ENCODE measurements around the gene CHST7. TPM values are rescaled to one million over a fixed set of nuclear protein-coding genes. Genes with fewer than 3 reads are reported as not detected.

The CHST7 gene
- total RNA-seq, 1 experiment from 2014 or later: 17.1 TPM

- Histone ChIP-seq H4K91ac (ENCODE audit: insufficient read length, low read depth, low read length) (no peak overlapping the region), H3K9me3 (ENCODE audit: control insufficient read depth, low read depth, low read length) (peaks cover 11% of the 10 kb centered on the region), H3K14ac (ENCODE audit: insufficient read depth, low read length) (no peak overlapping the region), H3K27me3 (ENCODE audit: insufficient read depth, low read length) (no peaks in the 10 kb centered on the region), H2BK12ac (ENCODE audit: insufficient read length, low read depth, low read length) (no peak overlapping the region), H3K4me2 (ENCODE audit: insufficient read depth, insufficient read length, low read length) (no peak overlapping the region), H3K23ac (ENCODE audit: insufficient read length, low read depth, low read length) (no peak overlapping the region), H3K18ac (ENCODE audit: insufficient read length, low read depth, low read length) (no peak overlapping the region), H4K5ac (ENCODE audit: insufficient read length, low read depth, low read length) (no peak overlapping the region), H3K79me2 (ENCODE audit: insufficient read depth, low read length) (no peaks in the 10 kb centered on the region; the same call in 1 of the 2 replicates), H4K20me1 (ENCODE audit: control insufficient read depth, insufficient read depth, insufficient read length) (no peaks in the 10 kb centered on the region), H3K27ac (ENCODE audit: insufficient read length, low read depth, low read length) (no peak overlapping the region), H2BK120ac (ENCODE audit: low read depth, low read length, poor library complexity, severe bottlenecking) (no peak overlapping the region), H2AFZ (ENCODE audit: low read length) (no peak overlapping the region), H3K4me1 (ENCODE audit: insufficient read depth, low read length) (no peaks in the 10 kb centered on the region), H3K56ac (ENCODE audit: insufficient read length, low read depth, low read length) (no peak overlapping the region), H3K23me2 (ENCODE audit: insufficient read length, low read depth, low read length, poor library complexity, severe bottlenecking) (no peaks in the 10 kb centered on the region), H3T11ph (ENCODE audit: low read length) (no peak overlapping the region), H3K4ac (ENCODE audit: low read depth, low read length) (no peak overlapping the region), H2BK15ac (ENCODE audit: low read depth, low read length) (no peak overlapping the region), H4K8ac (replicated peaks; ENCODE audit: insufficient read length, low read depth, low read length) (no peak overlapping the region), H3K79me1 (ENCODE audit: insufficient read depth, low read depth, low read length, poor library complexity, severe bottlenecking) (no peaks in the 10 kb centered on the region), H2BK5ac (ENCODE audit: insufficient read length, low read length) (no peak overlapping the region), H2BK20ac (ENCODE audit: low read depth, low read length, poor library complexity, severe bottlenecking) (no peak overlapping the region), H2AK5ac (ENCODE audit: insufficient read length, low read length) (no peak overlapping the region), H3K9ac (ENCODE audit: extremely low read depth, insufficient read length, low read length) (no peak overlapping the region)
- H3K4me3 Mint-ChIP-seq: no peak overlapping the region
- TF ChIP-seq, protein P1, sequence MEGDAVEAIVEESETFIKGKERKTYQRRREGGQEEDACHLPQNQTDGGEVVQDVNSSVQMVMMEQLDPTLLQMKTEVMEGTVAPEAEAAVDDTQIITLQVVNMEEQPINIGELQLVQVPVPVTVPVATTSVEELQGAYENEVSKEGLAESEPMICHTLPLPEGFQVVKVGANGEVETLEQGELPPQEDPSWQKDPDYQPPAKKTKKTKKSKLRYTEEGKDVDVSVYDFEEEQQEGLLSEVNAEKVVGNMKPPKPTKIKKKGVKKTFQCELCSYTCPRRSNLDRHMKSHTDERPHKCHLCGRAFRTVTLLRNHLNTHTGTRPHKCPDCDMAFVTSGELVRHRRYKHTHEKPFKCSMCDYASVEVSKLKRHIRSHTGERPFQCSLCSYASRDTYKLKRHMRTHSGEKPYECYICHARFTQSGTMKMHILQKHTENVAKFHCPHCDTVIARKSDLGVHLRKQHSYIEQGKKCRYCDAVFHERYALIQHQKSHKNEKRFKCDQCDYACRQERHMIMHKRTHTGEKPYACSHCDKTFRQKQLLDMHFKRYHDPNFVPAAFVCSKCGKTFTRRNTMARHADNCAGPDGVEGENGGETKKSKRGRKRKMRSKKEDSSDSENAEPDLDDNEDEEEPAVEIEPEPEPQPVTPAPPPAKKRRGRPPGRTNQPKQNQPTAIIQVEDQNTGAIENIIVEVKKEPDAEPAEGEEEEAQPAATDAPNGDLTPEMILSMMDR (conservative IDR thresholded peaks at IDR 0.05): no peak
- H3K4me1 Mint-ChIP-seq: no peaks in the 10 kb centered on the region
- no peak overlapping the region for H3K27ac Mint-ChIP-seq
- no CpG with 5 or more reads among the region's 8 CpGs for WGBS (ENCODE audit: extremely low coverage, insufficient read length, low lambda C conversion rate)
- no peak for DNase-seq
- peaks cover 58 to 67% of the 10 kb centered on the region in 2 experiments for H3K9me3 Mint-ChIP-seq
- H3K36me3 Mint-ChIP-seq (ENCODE audit: insufficient read depth in 1 of 3, low read depth in 3 of 3): peaks cover 2 to 16% (median 7%) of the 10 kb centered on the region in 3 experiments; a peak in 5 of 7 replicates
- no peaks in the 10 kb centered on the region for H3K27me3 Mint-ChIP-seq (ENCODE audit: low read depth)
These were observed 23.6 kb downstream of the CHST7 start for GRCh38 chrX:46597208-46597607.

Data from H9 (cell line).